Stomach (tissue), 4 donors: Measurements from ENCODE around the gene PLD3.

Experiments used
- CTCF ChIP-seq, 7 experiments: fragments of 450-650 bp in 4 of 7; fragments of 200-600 bp in 3 of 7; sonication (generic) in 3 of 7; IDR thresholded peaks; one replicate each; pipeline ENCODE4 v1.5.1; 2016 to 2019; ENCODE audit warnings: antibody characterized with exemption in 7 of 7, control low read depth in 2 of 7, mild to moderate bottlenecking in 1 of 7
- EP300 ChIP-seq: sonication (generic); formaldehyde crosslinking; IDR thresholded peaks from one replicate; pipeline ENCODE4 v1.6.1; 2017; ENCODE audit warnings: antibody characterized with exemption
- POLR2A ChIP-seq, 4 donors: fragments of 450-650 bp; IDR thresholded peaks; one replicate each; pipeline ENCODE4 v1.6.1; 2016; ENCODE audit warnings: antibody characterized with exemption in 4 of 4, control low read depth in 2 of 4, mild to moderate bottlenecking in 1 of 4, moderate library complexity in 1 of 4

GRCh38 chr19:40303765-40304164, 44.7 kb upstream of the PLD3 start:
- no peak for TF ChIP-seq CTCF (IDR thresholded peaks at IDR 0.05)
- TF ChIP-seq EP300, result no peak
- no peak for TF ChIP-seq POLR2A (IDR thresholded peaks at IDR 0.05)
